Activated CD8-positive, alpha-beta memory T cell treated with anti-CD3 and anti-CD28 coated beads, Interleukin-2, amount 50 U/mL, for 4 hours (primary cell): ENCODE measurements around the gene ERVH48-1.
A peak's percentile ranks its signal among the peaks of the same experiment; 100 is the strongest.
"Not testable (repeated sequence)": the region's sequence is repeated elsewhere in the genome, so short reads cannot be mapped to it uniquely, and the experiment has no call there.

Source experiments
- DNase-seq: peaks from one replicate; pipeline ENCODE4 v3.0.0-alpha.2; 2020

Gene ERVH48-1

DNA sequence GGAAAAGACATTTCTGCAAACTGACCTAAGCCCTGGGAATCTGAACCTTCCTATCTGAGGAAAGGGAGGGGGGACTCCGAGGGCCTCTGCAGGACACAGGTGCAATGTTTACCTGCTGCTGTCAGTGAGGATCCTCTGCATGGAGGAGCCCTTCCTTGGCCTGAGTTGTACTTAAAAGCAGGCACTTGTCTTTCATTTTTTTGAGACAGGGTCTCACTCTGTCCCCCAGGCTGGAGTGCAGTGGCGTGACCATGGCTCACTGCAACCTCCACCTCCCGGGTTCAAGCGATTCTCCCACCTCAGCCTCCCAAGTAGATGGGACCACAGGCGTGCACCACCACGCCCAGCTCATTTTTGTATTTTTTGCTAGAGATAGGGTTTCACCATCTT, 13.2 kb upstream of the ERVH48-1 start:
- not testable (repeated sequence) for DNase-seq

DNA sequence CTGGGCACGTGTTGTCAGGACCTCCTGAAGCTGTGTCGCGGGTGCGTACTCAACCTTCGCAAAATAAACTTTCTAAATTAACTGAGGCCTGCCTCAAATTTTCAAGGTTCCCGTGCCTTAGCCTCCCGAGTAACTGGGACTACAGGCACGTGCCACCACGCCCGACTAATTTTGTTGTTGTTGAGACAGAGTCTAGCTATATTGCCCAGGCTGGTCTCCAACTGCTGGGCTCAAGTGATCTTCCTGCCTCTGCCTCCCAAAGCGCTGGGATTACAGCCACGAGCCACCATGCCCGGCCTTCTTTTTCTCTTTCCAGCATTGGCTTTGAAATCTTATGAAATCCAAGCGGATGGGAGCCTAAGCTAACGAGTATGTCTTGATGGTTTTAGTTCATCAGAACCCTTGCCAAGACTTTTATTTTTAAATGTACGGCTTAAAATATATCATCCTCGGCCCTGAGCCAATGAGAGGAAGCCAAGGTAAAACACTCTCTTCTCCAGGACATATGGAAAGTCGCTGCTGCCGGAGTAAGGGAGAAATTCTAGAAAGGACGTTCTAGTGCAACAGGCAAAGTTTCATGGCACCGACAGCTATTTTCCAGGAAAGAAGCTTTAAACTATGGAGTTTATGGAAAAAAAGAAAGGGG, 12.7 kb upstream of the ERVH48-1 start:
- no peak for DNase-seq

DNA sequence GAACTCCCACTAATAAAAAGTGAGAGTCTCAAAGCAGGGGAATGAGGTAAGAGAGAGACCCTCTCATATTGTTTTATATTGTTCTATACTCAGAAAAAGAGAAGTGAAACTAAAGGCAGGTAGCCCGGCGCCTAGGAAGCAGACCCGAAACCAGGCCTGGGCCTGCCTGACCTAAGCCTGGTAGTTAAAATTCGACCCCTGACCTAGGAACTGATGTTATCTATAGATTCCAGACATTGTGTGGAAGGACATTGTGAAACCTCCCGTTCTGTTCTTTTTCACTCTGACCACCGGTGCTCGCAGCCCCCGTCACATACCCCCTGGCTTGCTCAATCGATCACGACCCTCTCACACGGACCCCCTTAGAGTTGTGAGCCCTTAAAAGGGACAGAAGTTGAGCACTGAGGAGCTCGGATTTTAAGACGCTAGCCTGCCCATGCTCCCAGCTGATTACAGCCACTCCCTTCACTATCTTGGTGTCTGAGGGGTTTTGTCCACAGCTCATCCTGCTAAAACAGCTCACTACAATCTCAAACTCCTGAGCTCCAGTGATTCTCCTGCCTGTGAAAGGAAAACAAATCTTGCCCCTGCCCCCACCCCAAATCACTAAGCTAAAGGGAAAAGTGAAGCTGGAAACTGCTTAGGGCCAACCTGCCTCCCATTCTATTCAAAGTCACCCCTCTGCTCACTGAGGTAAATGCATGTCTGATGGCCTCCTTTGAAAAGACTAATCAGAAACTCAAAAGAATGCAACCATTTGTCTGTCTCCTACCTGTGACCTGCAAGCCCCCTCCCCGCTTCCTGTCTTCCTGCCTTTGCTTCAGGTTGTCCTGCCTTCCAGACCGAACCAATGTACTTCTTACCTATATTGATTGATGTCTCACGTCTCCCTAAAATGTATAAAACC, 11.9 kb upstream of the ERVH48-1 start:
- DNase-seq: not testable (repeated sequence)

DNA sequence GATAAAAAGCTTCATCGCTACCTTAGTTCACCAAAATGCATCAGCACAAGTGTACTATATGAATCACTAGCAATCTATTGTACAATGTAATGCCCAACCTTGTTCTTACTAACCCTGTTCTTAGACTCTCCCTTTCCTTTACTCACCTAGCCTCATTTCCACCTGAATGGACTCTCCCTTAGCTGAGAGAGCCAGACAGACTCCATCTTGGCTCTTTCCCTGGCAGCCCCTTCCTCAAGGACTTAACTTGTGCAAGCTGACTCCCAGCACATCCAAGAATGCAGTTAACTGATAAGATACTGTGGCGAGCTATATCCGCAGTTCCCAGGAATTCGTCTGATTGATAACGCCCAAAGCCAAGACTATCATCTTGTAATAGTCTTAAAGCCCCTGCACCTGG, 10.9 kb upstream of the ERVH48-1 start:
- DNase-seq: not testable (repeated sequence)

DNA sequence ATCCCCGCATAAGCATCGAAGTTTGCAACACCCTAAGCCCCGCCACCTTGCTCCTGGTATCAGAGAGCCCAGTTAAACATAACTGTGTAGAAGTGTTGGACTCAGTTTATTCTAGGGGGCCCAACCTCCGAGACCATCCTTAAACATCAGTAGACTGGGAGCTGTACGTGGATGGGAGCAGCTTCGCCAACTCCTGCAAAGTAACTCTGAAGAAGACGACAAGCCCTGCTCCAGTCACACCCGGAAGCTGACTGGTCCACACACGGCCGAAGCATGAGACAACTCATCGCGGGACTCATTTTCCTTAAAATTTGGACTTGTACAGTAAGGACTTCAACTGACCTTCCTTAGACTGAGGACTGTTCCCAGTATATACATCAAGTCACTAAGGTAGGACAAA, 8.5 kb upstream of the ERVH48-1 start:
- not testable (repeated sequence) for DNase-seq

DNA sequence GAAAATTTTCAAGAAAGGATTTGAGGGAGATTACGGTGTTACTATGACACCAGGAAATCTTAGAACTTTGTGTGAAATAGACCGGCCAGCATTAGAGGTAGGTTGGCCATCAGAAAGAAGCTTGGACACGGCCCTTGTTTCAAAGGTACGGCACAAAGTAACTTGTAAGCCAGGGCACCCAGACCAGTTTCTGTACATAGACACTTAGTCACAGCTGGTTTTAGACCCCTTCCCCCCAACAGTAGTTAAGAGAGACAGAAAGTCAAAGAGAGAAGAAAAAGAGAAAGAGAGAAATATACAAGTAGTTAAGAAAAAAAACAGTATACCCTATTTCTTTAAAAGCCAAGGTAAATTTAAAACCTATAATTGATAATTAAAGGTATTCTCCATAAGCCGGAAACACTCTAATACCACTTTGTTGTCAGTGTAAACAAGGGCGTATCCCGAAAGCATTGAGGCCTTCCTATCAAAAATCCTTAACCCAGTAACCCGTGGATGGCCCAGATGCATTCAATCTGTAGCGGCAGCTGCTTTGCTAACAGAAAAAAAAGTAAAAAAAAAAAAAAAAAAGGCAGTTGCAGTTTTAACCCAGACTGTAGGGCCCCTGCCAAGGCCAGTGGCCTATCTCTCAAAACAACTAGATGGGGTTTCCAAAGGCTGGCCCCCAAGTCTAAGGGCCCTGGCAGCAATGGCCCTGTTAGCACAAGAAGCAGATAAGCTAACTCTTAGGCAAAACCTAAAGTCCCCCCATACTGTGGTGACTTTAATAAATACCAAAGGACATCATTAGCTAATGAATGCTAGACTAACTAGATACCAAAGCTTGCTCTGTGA, 7.9 kb upstream of the ERVH48-1 start:
- not testable (repeated sequence) for DNase-seq

DNA sequence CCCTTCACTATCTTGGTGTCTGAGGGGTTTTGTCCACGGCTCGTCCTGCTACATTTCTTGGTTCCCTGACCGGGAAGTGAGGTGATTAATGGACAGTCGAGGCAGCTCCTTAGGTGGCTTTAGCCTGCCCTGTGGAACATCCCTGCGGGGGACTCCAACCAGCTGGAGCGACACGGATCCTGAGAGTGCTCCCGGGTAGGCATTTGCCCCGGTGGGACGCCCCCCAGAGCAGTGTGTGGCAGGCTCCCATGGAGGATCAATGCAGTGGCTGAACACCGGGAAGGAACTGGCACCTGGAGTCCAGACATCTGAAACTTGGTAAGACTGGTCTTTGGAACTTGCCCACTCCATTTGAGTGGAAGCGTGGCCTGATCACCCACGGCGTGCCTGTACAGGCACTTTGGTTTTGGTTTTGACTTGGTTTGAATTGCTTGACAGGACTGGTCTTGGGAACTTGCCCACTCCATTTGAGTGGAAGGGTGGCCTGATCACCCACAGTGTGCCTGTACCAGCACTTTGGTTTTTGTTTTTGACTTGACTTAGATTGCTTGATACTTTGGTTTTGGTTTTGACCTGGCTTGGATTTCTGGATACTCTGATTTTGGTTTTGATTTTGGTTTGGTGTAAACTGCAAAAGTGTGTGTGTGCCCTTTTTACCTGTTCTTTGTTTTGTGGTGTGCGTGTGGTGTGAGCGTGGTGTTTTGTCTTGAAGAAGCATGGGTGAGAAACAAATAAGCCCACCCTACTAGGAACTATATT, 7.1 kb upstream of the ERVH48-1 start:
- DNase-seq: not testable (repeated sequence)

DNA sequence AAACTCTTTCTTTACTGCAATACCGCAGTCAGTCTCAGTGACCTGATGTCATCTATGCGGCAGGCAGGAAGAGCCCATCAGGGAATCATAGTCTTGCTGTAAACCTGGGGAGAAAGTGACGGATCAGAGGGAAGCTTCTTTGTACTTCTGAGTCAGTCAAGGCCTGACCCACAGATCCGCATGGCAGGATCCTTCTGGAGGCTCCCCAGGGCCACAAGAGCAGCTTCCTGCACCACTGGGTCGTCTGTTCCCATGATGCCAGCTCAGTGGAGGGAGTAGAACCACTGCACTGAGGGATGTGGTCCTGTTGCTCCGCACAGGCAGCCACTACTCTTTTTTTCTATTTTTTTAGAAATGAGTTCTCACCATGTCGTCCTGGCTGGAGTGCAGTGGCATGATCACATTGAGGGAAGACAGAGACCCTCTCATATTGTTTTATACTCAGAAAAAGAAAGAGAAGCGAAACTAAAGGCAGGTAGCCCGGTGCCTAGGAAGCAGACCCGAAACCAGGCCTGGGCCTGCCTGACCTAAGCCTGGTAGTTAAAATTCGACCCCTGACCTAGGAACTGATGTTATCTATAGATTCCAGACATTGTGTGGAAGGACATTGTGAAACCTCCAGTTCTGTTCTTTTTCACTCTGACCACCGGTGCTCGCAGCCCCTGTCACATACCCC, 6.3 kb upstream of the ERVH48-1 start:
- DNase-seq: no peak

DNA sequence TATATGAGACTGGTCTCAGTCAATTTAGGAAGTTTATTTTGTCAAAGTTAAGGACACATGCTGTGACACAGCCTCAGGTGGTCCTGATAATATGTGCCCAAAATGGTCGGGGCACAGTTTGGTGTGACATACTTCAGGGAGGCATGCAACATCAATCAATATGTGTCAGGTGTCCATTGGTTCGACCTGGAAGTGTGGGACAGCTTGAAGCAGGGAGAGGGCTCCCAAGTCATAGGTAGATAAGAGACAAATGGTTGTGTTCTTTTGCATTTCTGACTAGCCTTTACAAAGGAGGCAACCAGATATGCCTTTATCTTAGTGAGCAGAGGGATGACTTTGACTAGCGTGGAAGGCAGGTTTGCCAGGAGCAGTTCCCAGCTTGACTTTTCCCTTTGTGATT, 4.5 kb upstream of the ERVH48-1 start:
- no peak for DNase-seq

DNA sequence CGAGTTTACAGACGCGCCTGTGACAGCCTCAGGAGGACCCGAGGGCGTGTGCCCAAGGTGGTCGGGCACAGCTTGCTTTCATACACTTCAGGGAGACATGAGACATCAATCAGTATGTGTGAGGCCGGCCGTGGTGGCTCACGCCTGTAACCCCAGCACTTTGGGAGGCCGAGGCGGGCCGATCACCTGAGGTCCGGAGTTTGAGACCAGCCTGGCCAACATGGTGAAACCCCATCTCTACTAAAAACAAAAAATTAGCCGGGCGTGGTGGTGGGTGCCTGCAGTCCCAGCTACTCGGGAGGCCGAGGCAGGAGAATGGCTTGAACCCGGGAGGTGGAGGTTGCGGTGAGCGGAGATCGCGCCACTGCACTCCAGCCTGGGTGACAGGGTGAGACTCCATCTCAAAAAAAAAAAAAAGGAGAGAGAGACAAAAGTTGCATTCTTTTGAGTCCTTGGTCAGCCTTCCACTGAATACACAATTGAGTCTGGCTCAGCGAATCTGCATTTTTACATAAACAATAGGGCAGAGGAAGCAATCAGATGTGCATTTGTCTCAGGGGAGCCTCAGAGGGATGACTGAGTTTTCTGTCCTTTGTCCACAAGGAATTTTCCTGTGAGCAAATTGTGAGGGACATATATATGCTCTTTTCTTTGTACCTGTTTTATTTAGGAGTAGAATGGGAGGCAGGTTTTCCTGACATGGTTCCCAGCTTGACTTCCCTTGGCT, 2.2 kb upstream of the ERVH48-1 start:
- DNase-seq: not testable (repeated sequence)

DNA sequence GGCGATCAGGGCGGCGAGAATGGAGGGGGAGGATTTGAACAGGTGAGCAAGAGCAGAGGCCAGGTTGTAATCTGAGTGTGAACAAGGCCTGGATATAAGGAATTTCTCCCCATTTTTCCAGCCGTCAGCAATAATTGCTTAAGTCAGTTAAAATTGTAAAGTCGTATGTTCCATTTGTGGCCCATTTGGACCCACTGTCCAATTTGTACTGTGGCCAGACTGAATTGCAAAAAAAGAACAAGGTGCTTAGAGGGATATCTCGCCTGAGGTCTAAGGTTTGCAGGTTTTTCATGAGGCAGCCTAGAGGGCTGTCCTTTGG, 1.0 kb downstream of the ERVH48-1 start:
- DNase-seq: no peak

DNA sequence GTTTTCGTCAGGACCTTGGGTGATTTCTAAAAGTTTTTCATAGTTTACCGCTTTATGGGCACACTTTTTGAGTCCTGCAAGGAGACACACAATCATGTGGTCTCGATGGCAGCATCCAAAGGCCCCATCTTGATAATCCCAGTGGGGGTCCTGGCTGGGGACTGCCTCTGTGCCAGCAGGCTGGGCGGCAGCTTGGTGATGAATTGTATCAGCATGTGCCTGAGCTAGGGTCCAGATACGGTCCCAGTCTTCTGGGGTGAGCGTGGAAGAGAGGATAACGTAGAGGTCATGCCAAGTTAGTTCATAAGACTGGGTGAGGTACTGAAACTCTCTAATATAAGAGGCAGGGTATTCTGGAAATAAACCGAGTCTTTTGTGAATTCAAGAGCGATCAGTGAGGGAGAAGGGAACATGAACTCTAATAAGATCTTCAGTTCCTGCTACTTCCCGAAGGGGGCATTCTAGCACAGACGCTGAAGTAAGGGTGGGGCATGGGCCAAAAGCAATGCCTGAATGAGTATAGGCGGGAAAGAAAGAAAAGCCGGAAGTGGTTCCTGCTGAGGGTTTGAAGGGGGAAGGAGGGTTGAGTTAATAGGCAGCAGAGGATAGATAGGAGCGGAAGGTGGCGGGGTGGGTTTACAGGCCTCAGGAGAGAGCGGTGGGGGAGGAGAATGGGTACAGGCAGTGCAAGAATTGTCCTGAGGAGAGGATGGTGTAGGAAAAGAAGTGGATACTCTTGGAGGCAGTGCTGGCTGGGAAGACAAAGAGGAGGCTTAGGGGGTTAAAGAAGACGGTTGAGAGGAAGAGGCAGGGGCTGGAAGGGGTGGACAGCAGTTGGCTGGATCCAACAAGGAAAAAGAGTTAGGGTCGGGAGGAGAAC, 1.6 kb downstream of the ERVH48-1 start:
- DNase-seq: peak; percentile 53

DNA sequence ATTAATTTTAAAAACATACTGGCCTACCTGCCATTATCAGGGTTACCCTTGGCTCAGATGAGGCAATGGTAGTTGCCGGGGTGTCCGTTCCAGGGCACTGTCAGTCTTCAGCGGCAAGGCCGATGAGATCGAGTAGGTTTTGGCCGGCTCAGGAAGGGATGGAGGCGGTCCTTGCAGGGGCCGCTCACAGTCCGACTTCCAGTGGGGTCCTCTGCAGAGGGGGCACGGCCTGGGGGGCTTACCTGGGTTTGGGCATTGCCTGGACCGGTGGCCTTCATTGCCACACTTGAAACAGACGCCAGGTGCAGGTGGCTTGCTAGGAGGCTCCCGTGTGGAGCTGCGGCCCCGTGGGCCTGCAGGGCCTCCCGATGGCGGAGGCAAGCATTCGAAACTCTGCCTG, 2.5 kb downstream of the ERVH48-1 start:
- no peak for DNase-seq

DNA sequence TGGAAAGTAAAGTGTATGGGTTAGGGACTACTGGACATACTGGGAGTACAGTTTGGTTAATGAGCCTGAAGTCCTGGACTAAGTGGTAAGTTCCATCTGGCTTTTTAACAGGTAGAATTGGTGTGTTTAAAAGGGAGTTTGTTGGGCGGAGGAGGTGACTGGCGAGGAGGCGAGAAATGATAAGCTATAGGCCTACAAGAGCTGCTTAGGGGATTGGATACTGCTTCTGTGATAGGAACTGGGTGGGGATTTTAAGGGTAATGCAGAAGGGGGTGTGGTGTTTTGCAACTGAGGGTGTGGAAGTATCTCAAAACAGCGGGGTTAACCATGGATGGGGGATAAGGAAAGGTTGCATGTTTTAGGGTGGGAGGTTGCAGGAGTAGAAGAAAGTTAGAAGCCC, 3.5 kb downstream of the ERVH48-1 start:
- no peak for DNase-seq

DNA sequence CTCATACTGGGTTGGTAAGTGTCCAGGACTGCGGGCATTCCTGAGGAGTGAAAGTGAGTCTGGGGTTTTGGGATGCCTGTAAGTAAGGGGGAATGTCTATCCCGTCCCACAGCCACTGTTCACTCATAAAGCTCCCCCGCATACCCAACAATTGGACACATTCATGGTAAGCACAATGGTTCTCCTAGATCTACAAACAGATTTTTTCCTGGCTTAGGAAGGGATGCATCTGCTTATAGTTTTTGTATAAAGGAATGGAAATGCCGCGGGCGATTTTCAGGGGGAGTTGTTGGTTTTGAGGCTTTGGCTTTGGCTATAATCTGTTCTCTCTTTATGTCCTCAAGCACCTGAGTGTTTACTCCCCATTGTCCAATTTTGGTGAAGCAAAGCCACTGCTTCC, 7.1 kb downstream of the ERVH48-1 start:
- DNase-seq: no peak

DNA sequence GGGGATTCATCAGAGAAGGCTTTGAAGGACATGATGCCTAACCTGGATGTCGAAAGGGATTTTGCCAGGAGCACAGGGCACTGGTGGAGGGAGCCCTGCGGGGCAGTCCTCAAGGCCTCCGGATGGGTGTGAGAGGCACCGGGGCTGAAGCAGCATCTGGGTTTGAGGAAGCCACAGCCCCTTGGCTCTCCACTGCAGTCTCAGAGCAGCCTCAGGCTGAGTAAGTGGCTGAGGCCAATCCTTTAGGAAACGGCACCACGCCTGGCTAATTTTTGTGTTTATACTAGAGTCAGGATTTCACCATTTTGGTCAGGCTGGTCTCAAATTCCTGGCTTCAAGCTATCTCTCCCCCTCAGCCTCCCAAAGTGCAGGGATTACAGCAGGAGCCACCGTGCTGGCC, 12.0 kb downstream of the ERVH48-1 start:
- DNase-seq: no peak

DNA sequence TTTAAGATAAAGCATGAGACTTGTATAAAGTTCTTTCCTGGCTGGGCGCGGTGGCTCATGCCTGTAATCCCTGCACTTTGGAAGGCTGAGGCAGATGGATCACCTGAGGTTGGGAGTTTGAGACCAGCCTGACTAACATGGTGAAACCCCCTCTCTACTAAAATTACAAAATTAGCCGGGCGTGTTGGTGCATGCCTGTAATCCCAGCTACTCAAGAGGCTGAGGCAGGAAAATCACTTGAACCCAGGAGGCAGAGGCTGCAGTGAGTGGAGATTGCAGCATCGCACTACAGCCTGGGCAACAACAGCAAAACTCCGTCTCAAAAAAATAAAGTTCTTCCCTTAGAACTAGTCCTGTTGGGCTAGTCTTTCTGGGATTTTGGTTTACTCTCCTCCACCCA, 13.5 kb downstream of the ERVH48-1 start:
- not testable (repeated sequence) for DNase-seq

DNA sequence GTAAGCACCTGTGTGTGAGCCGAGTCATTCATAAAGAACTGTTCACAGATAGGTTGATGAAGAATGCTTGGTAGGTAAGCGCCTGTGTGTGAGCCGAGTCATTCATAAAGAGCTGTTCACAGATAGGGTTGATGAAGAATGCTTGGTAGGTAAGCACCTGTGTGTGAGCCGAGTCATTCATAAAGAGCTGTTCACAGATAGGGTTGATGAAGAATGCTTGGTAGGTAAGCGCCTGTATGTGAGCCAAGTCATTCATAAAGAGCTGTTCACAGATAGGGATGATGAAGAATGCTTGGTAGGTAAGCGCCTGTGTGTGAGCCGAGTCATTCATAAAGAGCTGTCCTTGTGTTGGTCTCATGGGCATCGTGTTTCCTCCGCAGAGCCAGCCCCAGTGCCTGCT, 16.9 kb downstream of the ERVH48-1 start:
- DNase-seq: not testable (repeated sequence)

DNA sequence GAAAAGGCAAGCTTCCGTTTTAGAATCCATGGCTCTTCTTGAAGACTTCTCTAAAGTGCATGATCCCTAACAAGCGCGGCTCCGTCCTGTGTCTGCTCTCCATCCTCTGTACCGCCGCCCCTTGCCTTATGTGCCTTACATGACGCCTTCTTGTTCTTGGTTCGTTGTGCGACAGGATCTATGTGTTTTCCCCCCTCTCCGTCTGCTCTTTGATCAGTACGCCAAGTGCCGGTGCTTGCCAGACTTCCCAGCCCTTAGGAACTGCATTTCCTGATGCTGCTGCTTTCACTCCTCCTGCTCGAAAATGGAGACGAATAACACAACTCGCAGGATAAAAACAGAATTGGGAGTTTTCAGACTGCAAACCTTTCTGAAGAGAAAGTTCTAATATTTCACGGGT, 19.2 kb downstream of the ERVH48-1 start:
- no peak for DNase-seq

DNA sequence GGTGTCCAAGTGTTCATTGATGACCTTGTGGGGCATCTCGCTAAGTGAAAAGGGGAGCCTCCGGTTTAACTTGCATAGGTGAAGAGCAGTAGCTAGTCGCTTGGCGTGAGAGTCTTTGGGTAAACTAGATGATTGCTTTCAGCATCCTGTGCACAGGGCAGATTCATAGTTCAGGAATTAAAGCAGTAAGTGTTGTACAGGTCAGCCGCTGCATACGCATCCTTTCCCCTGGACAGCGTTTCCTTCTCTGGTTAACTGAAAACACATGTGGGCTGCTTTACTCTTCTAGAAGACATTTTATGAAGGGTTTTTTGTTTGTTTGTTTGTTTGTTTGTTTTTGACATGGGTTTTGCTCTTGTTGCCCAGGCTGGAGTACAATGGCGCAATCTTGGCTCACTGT, 20.2 kb downstream of the ERVH48-1 start:
- DNase-seq: no peak

DNA sequence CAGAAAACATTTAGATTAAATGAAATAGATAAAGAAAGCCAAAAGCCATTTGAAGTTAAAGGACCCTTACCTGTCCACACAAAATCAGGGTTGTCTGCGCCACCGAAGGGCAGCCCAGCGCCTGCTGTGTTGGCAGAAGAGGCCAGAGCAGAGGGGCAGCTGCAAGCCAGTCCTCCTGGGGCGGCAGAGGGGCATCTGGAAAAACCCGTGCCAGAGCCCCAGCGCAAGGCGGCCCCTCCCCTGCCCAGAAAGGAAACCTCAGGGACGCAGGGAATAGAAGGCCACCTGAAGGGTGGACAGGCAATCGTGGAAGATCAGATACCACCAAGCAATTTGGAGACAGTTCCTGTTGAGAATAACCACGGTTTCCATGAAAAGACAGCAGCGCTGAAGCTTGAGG, 21.6 kb downstream of the ERVH48-1 start:
- no peak for DNase-seq
